HG02981 (cell line): ENCODE measurements around the gene UTP14A.

Experiments
- ATAC-seq: cut with Tn5 transposase; IDR thresholded peaks from one replicate; pipeline ENCODE4 v1.9.1; 2021; ENCODE audit warnings: mild to moderate bottlenecking, moderate library complexity; ENCODE audit not compliant: unreplicated experiment

The UTP14A gene

GRCh38 chrX:129940721-129941120 is 34.8 kb downstream of the UTP14A start:
- ATAC-seq, result no peak

GRCh38 chrX:129945131-129945530 is 39.2 kb downstream of the UTP14A start:
- ATAC-seq, result no peak

GRCh38 chrX:129953334-129953648 is 47.3 kb downstream of the UTP14A start:
- no peak for ATAC-seq

GRCh38 chrX:129953881-129954280 is 47.9 kb downstream of the UTP14A start:
- no peak for ATAC-seq

- no peak for ATAC-seq
These were observed 48.8 kb downstream of the UTP14A start for GRCh38 chrX:129954804-129955203.

- ATAC-seq, result no peak
These were observed 49.7 kb downstream of the UTP14A start for GRCh38 chrX:129955682-129956081.

- no peak for ATAC-seq
These were observed 50.2 kb downstream of the UTP14A start for GRCh38 chrX:129956145-129956544.

GRCh38 chrX:129956765-129957164 is 50.8 kb downstream of the UTP14A start:
- peak; percentile 2 for ATAC-seq

- ATAC-seq, result peak; percentile 51
These were observed 51.5 kb downstream of the UTP14A start for GRCh38 chrX:129957241-129958082.

GRCh38 chrX:129958083-129958465 is 52.1 kb downstream of the UTP14A start:
- ATAC-seq, result no peak

GRCh38 chrX:129958814-129959492 is 53.0 kb downstream of the UTP14A start:
- no peak for ATAC-seq

- ATAC-seq, result no peak
These were observed 53.5 kb downstream of the UTP14A start for GRCh38 chrX:129959493-129959832.

- ATAC-seq, result peak; percentile 93
These were observed 55.5 kb downstream of the UTP14A start for GRCh38 chrX:129961180-129962083.

- no peak for ATAC-seq
These were observed 57.8 kb downstream of the UTP14A start for GRCh38 chrX:129963729-129964128.

GRCh38 chrX:129965166-129965565 is 59.2 kb downstream of the UTP14A start:
- ATAC-seq, result no peak

- no peak for ATAC-seq
These were observed 63.0 kb downstream of the UTP14A start for GRCh38 chrX:129968968-129969367.

GRCh38 chrX:129976441-129976840 is 70.5 kb downstream of the UTP14A start:
- no peak for ATAC-seq
